Measurements from ENCODE around the gene ENG.

GRCh38 chr9:127857278-127857677 is 2.8 kb upstream of the ENG start:
- TF ChIP-seq CTCF (conservative IDR thresholded peaks at IDR 0.05; ENCODE audit: low read depth, low read length) (no peak), EZH2 (IDR thresholded peaks at IDR 0.05; ENCODE audit: borderline replicate concordance, low read depth, low read length, poor library complexity, severe bottlenecking) (no peak)

All from A673 (cell line).